Endodermal cell (in vitro differentiated cells): Measurements from ENCODE around the gene ADK. TPM values are rescaled to one million over a fixed set of nuclear protein-coding genes. Genes with fewer than 3 reads are reported as not detected.

Source experiments
- DNase-seq: peaks from one replicate; pipeline ENCODE4 v3.0.0-alpha.2; 2017
- H3K27ac ChIP-seq: 2 replicates; pipeline ENCODE4 v1.5.1; 2013; ENCODE audit warnings: mild to moderate bottlenecking, low read depth, low read length, moderate library complexity
- H3K27me3 ChIP-seq: 2 replicates; pipeline ENCODE4 v1.6.1; 2013; ENCODE audit warnings: mild to moderate bottlenecking, low read length, moderate library complexity; ENCODE audit not compliant: insufficient read depth, control insufficient read depth, poor library complexity, severe bottlenecking
- H3K36me3 ChIP-seq: 2 replicates; pipeline ENCODE4 v1.7.0; 2013; ENCODE audit warnings: mild to moderate bottlenecking, low read length, moderate library complexity; ENCODE audit not compliant: control insufficient read depth, insufficient read depth
- H3K4me1 ChIP-seq: one replicate; pipeline ENCODE4 v1.7.0; 2013; ENCODE audit warnings: low read length; ENCODE audit not compliant: control insufficient read depth, insufficient read depth
- H3K4me3 ChIP-seq: 2 replicates; pipeline ENCODE4 v1.5.1; 2013; ENCODE audit warnings: mild to moderate bottlenecking, low read length, moderate library complexity
- H3K9ac ChIP-seq: 2 replicates; pipeline ENCODE4 v1.6.1; 2013; ENCODE audit warnings: mild to moderate bottlenecking, low read length, moderate library complexity; ENCODE audit not compliant: poor library complexity, severe bottlenecking; ENCODE audit errors: extremely low read depth
- H3K9me3 ChIP-seq: 2 replicates; pipeline ENCODE4 v1.6.1; 2013; ENCODE audit warnings: mild to moderate bottlenecking, low read length, moderate library complexity; ENCODE audit not compliant: control insufficient read depth
- H3K27ac Mint-ChIP-seq: 2 replicates; pipeline ENCODE4 v1.8.0; 2020; ENCODE audit warnings: mixed read lengths
- H3K27me3 Mint-ChIP-seq: 2 replicates; pipeline ENCODE4 v1.8.0; 2021; ENCODE audit warnings: mild to moderate bottlenecking, mixed read lengths; ENCODE audit not compliant: insufficient read depth
- H3K36me3 Mint-ChIP-seq: 2 replicates; pipeline ENCODE4 v1.8.0; 2020; ENCODE audit warnings: low read depth, mixed read lengths
- H3K4me1 Mint-ChIP-seq: 2 replicates; pipeline ENCODE4 v1.8.0; 2020; ENCODE audit warnings: mixed read lengths
- H3K4me3 Mint-ChIP-seq: 2 replicates; pipeline ENCODE4 v1.8.0; 2020; ENCODE audit warnings: mild to moderate bottlenecking, moderate library complexity, mixed read lengths
- H3K9me3 Mint-ChIP-seq: 2 replicates; pipeline ENCODE4 v1.8.0; 2020; ENCODE audit warnings: mild to moderate bottlenecking, mixed read lengths
- CTCF ChIP-seq: fragments of 200-600 bp; sonication (generic); conservative IDR thresholded peaks from 2 replicates; pipeline ENCODE4 v1.5.0; 2021; ENCODE audit warnings: antibody characterized with exemption, mild to moderate bottlenecking
- WGBS, 2 experiments: methylation state at CpG; one replicate each; pipeline versions ENCODE4 v1.1.5 to v1.1.7; 2013; ENCODE audit warnings: missing lambda C conversion rate in 2 of 2, mixed read lengths in 1 of 2; ENCODE audit not compliant: insufficient coverage in 1 of 2, insufficient read length in 1 of 2; 5-methylcytosine and 5-hydroxymethylcytosine counted together
- total RNA-seq, 2 donors: library from RNA; stranded (reverse); fragmentation: NEBNext Ultra II Directional in 1 of 2; extraction: Animal tissue kit (Norgen Biotek cat#: 25700) in 1 of 2; gene quantifications; 2 replicates in 1 of 2; 3 replicates in 1 of 2; pipeline ENCODE4 v1.2.1, GENCODE V29; 2021

The ADK gene
- total RNA-seq, 2 donors from 2014 or later: 23.6 to 36.7 TPM

- TF ChIP-seq CTCF: no peak
- 91 to 95% methylated on average over 4 to 7 of the region's 7 CpGs for WGBS, 2 experiments
- no peak overlapping the region for H3K4me3 Mint-ChIP-seq
Measured at GRCh38 chr10:74683621-74684364, 532.8 kb downstream of the ADK start.

GRCh38 chr10:74684462-74684861 lies 533.4 kb downstream of the ADK start:
- Histone ChIP-seq H3K27ac (no peak overlapping the region), H3K4me1 (no peaks in the 10 kb centered on the region), H3K27me3 (no peaks in the 10 kb centered on the region), H3K4me3 (no peak overlapping the region), H3K9me3 (no peaks in the 10 kb centered on the region), H3K9ac (no peak overlapping the region), H3K36me3 (no peaks in the 10 kb centered on the region)
- no peak for TF ChIP-seq CTCF
- no peaks in the 10 kb centered on the region for H3K4me1 Mint-ChIP-seq
- no peak for DNase-seq
- 83 to 87% methylated on average over 5 of the region's 5 CpGs for WGBS, 2 experiments
- H3K27me3 Mint-ChIP-seq: no peaks in the 10 kb centered on the region
- no peaks in the 10 kb centered on the region for H3K36me3 Mint-ChIP-seq
- H3K9me3 Mint-ChIP-seq: no peaks in the 10 kb centered on the region
- no peak overlapping the region for H3K4me3 Mint-ChIP-seq
- no peak overlapping the region for H3K27ac Mint-ChIP-seq

More at GRCh38 chr10:74683621-74684364, 532.8 kb downstream of the ADK start:
- Histone ChIP-seq H3K9ac (no peak overlapping the region), H3K27me3 (no peaks in the 10 kb centered on the region), H3K4me3 (no peak overlapping the region), H3K9me3 (no peaks in the 10 kb centered on the region), H3K27ac (no peak overlapping the region), H3K36me3 (no peaks in the 10 kb centered on the region), H3K4me1 (no peaks in the 10 kb centered on the region)
- Mint-ChIP-seq H3K27ac (no peak overlapping the region), H3K9me3 (no peaks in the 10 kb centered on the region), H3K27me3 (no peaks in the 10 kb centered on the region), H3K36me3 (no peaks in the 10 kb centered on the region), H3K4me1 (no peaks in the 10 kb centered on the region)
- no peak for DNase-seq

DNA sequence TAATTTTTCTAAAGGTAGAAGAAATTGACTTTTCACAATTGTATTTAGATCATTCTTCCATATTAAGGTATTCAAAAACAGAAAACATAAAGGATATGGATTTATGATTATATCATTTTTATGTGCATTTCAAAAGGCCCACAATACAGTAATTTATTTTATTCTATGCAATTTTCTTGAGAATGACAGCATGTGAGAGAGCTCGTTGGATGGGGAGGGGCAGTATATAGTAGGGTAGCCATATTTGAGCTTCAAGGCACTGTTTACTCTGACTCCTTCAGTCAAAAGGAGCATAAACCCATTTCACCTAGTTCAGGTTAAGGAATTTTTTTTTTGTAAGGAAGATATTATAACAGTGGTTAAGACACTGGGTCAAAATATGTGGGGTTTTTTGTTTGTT lies 534.5 kb downstream of the ADK start:
- Histone ChIP-seq H3K27ac (no peak overlapping the region), H3K4me3 (no peak overlapping the region), H3K36me3 (no peaks in the 10 kb centered on the region), H3K27me3 (no peaks in the 10 kb centered on the region), H3K4me1 (no peaks in the 10 kb centered on the region), H3K9ac (no peak overlapping the region), H3K9me3 (no peaks in the 10 kb centered on the region)
- DNase-seq: no peak
- no peaks in the 10 kb centered on the region for H3K4me1 Mint-ChIP-seq
- H3K27me3 Mint-ChIP-seq: no peaks in the 10 kb centered on the region
- no peaks in the 10 kb centered on the region for H3K36me3 Mint-ChIP-seq
- 91% methylated on average over 1 of the region's 1 CpG; no CpG with 5 or more reads in 1 of the 2 experiments for WGBS, 2 experiments
- no peak for TF ChIP-seq CTCF
- H3K27ac Mint-ChIP-seq: no peak overlapping the region
- H3K9me3 Mint-ChIP-seq: no peaks in the 10 kb centered on the region
- H3K4me3 Mint-ChIP-seq: no peak overlapping the region
